GM23338 (cell line): ENCODE results near the gene SPDYE2B.
"Not testable (repeated sequence)": the region's sequence is repeated elsewhere in the genome, so short reads cannot be mapped to it uniquely, and the experiment has no call there.

Source experiments
- CREB1 ChIP-seq: fragments of 250-450 bp; sonication (Bioruptor Pico); IDR thresholded peaks from 2 replicates; pipeline ENCODE4 v1.5.0; 2020; ENCODE audit warnings: low read depth, mild to moderate bottlenecking, moderate library complexity
- EZH2phosphoT487 ChIP-seq: fragments of 200-600 bp; sonication (generic); IDR thresholded peaks from one replicate; pipeline ENCODE4 v1.8.1; 2018; ENCODE audit warnings: antibody characterized with exemption; ENCODE audit not compliant: unreplicated experiment
- NANOG ChIP-seq: IDR thresholded peaks from 2 replicates; pipeline ENCODE4 v1.6.1; 2016; ENCODE audit warnings: antibody characterized with exemption, borderline replicate concordance
- POLR2AphosphoS5 ChIP-seq: IDR thresholded peaks from 2 replicates; pipeline ENCODE4 v1.6.1; 2016; ENCODE audit warnings: antibody characterized with exemption, low read depth
- STAT1 ChIP-seq: IDR thresholded peaks from one replicate; pipeline ENCODE4 v1.6.1; 2016; ENCODE audit warnings: antibody characterized with exemption; ENCODE audit not compliant: unreplicated experiment
- TF ChIP-seq, protein P1 (sequence below), 2 experiments: fragments of 200-600 bp in 1 of 2; sonication (generic) in 1 of 2; conservative IDR thresholded peaks; 2 replicates each; pipeline versions ENCODE4 v1.5.1 to v1.6.1; 2016 to 2017; ENCODE audit warnings: antibody characterized with exemption in 2 of 2, low read depth in 2 of 2, mild to moderate bottlenecking in 2 of 2, moderate library complexity in 1 of 2

DNA sequence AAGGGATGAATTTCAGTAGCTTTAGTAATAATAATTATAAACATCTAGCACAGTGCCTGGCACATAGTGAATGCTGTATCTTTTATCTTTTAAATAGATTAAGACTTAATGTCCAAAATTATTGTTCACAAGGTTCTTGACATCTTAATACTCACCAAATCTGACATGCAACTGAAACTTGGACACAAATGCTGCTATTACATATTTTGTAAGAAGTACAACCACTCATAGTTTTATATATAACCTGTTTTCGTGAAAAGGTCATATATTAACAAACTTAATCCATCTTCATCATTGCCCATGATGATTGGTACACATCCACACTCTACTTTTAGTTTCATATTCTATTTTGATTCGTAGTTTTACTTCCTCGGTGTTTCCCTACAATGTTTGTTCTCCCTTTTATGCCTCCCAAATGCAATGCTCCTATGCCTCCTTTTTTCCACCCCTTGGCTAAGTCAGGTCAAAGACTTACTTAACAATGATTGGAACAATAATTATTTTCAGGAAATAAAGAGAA is 45.0 kb downstream of the SPDYE2B start:
- TF ChIP-seq, protein P1, sequence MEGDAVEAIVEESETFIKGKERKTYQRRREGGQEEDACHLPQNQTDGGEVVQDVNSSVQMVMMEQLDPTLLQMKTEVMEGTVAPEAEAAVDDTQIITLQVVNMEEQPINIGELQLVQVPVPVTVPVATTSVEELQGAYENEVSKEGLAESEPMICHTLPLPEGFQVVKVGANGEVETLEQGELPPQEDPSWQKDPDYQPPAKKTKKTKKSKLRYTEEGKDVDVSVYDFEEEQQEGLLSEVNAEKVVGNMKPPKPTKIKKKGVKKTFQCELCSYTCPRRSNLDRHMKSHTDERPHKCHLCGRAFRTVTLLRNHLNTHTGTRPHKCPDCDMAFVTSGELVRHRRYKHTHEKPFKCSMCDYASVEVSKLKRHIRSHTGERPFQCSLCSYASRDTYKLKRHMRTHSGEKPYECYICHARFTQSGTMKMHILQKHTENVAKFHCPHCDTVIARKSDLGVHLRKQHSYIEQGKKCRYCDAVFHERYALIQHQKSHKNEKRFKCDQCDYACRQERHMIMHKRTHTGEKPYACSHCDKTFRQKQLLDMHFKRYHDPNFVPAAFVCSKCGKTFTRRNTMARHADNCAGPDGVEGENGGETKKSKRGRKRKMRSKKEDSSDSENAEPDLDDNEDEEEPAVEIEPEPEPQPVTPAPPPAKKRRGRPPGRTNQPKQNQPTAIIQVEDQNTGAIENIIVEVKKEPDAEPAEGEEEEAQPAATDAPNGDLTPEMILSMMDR (conservative IDR thresholded peaks at IDR 0.05; ENCODE audit: low read depth in 2 of 2) = not testable (repeated sequence)
- not testable (repeated sequence) for TF ChIP-seq POLR2AphosphoS5, CREB1, EZH2phosphoT487, STAT1, NANOG
